T1000 (cell line): ENCODE data around the gene IFITM5.
"Not testable (repeated sequence)": the region's sequence is repeated elsewhere in the genome, so short reads cannot be mapped to it uniquely, and the experiment has no call there.

ENCODE experiments used
- DNase-seq: peaks from one replicate; lab custom pipeline; 2025; ENCODE audit warnings: mixed read lengths; lab: John Stamatoyannopoulos, UW

Gene IFITM5

GRCh38 chr11:299081-299891 lies at the start of gene IFITM5:
IFITM5 (minus strand) TSS chr11:299526; CDS start chr11:299490, 36 bp downstream.
- no peak for DNase-seq

- DNase-seq: no peak
Observed at GRCh38 chr11:346529-346928, 47.2 kb upstream of the IFITM5 start.

GRCh38 chr11:344836-345578 lies 45.7 kb upstream of the IFITM5 start:
- DNase-seq: no peak

- DNase-seq: no peak
Observed at GRCh38 chr11:342328-342727, 43.0 kb upstream of the IFITM5 start.

- no peak for DNase-seq
Observed at GRCh38 chr11:340539-341512, 41.5 kb upstream of the IFITM5 start.

- DNase-seq: no peak
Observed at GRCh38 chr11:339963-340362, 40.6 kb upstream of the IFITM5 start.

- DNase-seq: no peak
Observed at GRCh38 chr11:337711-338110, 38.4 kb upstream of the IFITM5 start.

GRCh38 chr11:336659-337198 lies 37.4 kb upstream of the IFITM5 start:
- DNase-seq: no peak

- no peak for DNase-seq
Observed at GRCh38 chr11:335779-336658, 36.7 kb upstream of the IFITM5 start.

- no peak for DNase-seq
Observed at GRCh38 chr11:334264-334994, 35.1 kb upstream of the IFITM5 start.

- not testable (repeated sequence) for DNase-seq
Observed at GRCh38 chr11:333616-334263, 34.4 kb upstream of the IFITM5 start.

- DNase-seq: no peak
Observed at GRCh38 chr11:332651-333480, 33.5 kb upstream of the IFITM5 start.

- DNase-seq: no peak
Observed at GRCh38 chr11:331358-332060, 32.2 kb upstream of the IFITM5 start.

GRCh38 chr11:330694-331357 lies 31.5 kb upstream of the IFITM5 start:
- no peak for DNase-seq

GRCh38 chr11:330307-330693 lies 31.0 kb upstream of the IFITM5 start:
- no peak for DNase-seq

- no peak for DNase-seq
Observed at GRCh38 chr11:329886-330253, 30.5 kb upstream of the IFITM5 start.

GRCh38 chr11:328516-329100 lies 29.3 kb upstream of the IFITM5 start:
- not testable (repeated sequence) for DNase-seq
